ENCODE results near the gene PRF1. TPM values are rescaled to one million over a fixed set of nuclear protein-coding genes. Genes with fewer than 3 reads are reported as not detected.

PRF1 gene
- polyA plus RNA-seq, 1 donor (not counting 4 experiments of a cell fraction or from before 2014, with no cell fraction given) = not detected

DNA sequence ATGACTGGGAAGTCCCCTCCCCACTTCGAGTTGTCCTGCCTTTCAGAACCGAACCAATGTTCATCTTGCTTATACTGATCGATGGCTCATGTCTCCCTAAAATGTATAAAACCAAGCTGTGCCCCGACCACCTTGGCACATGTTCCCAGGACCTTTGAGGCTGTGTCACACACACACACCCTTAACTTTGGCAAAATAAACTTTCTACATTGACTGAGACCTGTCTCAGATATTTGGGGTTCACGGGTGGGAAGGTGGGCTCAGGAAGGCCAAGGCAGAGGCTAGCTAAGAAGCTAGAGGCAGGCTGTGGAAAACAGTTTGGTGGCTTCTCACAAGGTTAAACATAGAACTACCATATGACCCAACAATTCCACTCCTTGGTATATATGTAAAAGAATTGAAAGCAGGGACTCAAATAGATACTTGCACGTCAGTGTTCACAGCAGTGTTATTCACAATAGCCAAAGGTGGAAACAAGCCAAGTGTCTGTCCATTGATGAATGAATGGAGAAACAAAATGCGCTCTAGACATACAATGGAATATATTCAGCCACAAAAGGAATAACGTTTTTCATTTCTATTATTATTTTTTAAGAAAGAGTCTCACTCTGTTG, 15.4 kb downstream of the PRF1 start:
- no peaks in the 10 kb centered on the region for H3K9me1 ChIP-seq (ENCODE audit: control insufficient read depth, extremely low read depth, insufficient read depth, low read length)
- no peak for FAIRE-seq

DNA sequence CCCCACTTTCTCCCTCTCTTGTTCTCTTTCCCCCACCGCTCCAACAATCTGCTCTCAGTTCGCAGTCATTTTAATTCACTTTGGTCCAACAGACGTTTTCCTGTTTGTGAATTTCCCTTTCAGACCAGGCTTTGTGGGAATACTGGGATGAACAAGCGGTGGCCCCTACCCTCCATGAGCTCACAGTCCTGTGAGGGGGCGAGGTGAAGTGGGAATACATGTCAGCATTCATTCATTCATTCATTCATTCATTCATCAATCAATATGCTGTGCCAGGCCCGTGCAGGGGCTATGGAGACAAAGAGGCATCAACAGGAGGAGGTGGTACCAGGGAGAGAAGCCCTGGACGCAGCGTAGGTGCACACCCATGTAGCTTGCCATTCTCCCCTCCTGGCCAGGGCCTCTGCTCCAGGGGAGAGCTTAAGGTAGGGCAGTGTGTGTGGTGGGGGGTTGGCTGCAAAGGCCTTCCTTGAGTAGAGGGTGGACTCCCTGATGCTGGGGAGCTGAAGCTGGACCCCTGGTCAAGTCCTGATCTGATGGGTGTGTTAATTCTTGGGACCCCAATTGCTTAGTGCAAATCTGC, 16.1 kb downstream of the PRF1 start:
- Histone ChIP-seq H3K4me1 (ENCODE audit: control insufficient read depth, extremely low read depth, insufficient read depth, low read length) (no peaks in the 10 kb centered on the region), H3K4me2 (ENCODE audit: control insufficient read depth, extremely low read depth, insufficient read depth, low read depth, low read length) (no peak overlapping the region), H3K27ac (ENCODE audit: control insufficient read depth, insufficient read depth, low read length) (no peak overlapping the region), H2AFZ (ENCODE audit: control insufficient read depth, low read length) (no peak overlapping the region), H3K9ac (ENCODE audit: control insufficient read depth, extremely low read depth, insufficient read depth, low read length) (no peak overlapping the region), H3K27me3 (ENCODE audit: control insufficient read depth, extremely low read depth, insufficient read depth, low read length) (peaks cover 54% of the 10 kb centered on the region), H4K20me1 (ENCODE audit: control insufficient read depth, extremely low read depth, insufficient read depth, low read length) (no peaks in the 10 kb centered on the region), H3K9me3 (ENCODE audit: control insufficient read depth, low read depth, low read length) (no peaks in the 10 kb centered on the region), H3K4me3 (ENCODE audit: control insufficient read depth in 2 of 3, extremely low read depth in 1 of 3, insufficient read depth in 2 of 3, low read depth in 1 of 3, low read length in 3 of 3) (no peak overlapping the region), H3K9me1 (ENCODE audit: control insufficient read depth, extremely low read depth, insufficient read depth, low read length) (no peaks in the 10 kb centered on the region), H3K36me3 (ENCODE audit: control insufficient read depth in 2 of 2, extremely low read depth in 1 of 2, insufficient read depth in 2 of 2, low read length in 2 of 2) (no peaks in the 10 kb centered on the region), H3K79me2 (ENCODE audit: control insufficient read depth, insufficient read depth, low read length) (no peaks in the 10 kb centered on the region)
- no peak for DNase-seq (ENCODE audit: low read depth, low spot score)
- dilution Hi-C loops (cut with MboI; ENCODE audit: extremely low pct_ligation_motif_present, low sequenced_read_pairs) = no loop called here
- TF ChIP-seq, protein P1, sequence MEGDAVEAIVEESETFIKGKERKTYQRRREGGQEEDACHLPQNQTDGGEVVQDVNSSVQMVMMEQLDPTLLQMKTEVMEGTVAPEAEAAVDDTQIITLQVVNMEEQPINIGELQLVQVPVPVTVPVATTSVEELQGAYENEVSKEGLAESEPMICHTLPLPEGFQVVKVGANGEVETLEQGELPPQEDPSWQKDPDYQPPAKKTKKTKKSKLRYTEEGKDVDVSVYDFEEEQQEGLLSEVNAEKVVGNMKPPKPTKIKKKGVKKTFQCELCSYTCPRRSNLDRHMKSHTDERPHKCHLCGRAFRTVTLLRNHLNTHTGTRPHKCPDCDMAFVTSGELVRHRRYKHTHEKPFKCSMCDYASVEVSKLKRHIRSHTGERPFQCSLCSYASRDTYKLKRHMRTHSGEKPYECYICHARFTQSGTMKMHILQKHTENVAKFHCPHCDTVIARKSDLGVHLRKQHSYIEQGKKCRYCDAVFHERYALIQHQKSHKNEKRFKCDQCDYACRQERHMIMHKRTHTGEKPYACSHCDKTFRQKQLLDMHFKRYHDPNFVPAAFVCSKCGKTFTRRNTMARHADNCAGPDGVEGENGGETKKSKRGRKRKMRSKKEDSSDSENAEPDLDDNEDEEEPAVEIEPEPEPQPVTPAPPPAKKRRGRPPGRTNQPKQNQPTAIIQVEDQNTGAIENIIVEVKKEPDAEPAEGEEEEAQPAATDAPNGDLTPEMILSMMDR (optimal IDR thresholded peaks at IDR 0.05 in 1 of 3, IDR thresholded peaks at IDR 0.05 in 1 of 3, conservative IDR thresholded peaks at IDR 0.05 in 1 of 3; ENCODE audit: extremely low read depth in 1 of 3, insufficient read depth in 2 of 3, low read length in 3 of 3) = no peak
- no peak for TF ChIP-seq EZH2 (IDR thresholded peaks at IDR 0.05; ENCODE audit: low read length)
- no peak for FAIRE-seq

More for the DNA sequence above, 15.4 kb downstream of the PRF1 start:
- dilution Hi-C loops (cut with MboI; ENCODE audit: extremely low pct_ligation_motif_present, low sequenced_read_pairs) = no loop called here
- Histone ChIP-seq H3K4me2 (ENCODE audit: control insufficient read depth, extremely low read depth, insufficient read depth, low read depth, low read length) (no peak overlapping the region), H3K36me3 (ENCODE audit: control insufficient read depth in 2 of 2, extremely low read depth in 1 of 2, insufficient read depth in 2 of 2, low read length in 2 of 2) (no peaks in the 10 kb centered on the region), H3K4me3 (ENCODE audit: control insufficient read depth in 2 of 3, extremely low read depth in 1 of 3, insufficient read depth in 2 of 3, low read depth in 1 of 3, low read length in 3 of 3) (no peak overlapping the region), H3K9ac (ENCODE audit: control insufficient read depth, extremely low read depth, insufficient read depth, low read length) (no peak overlapping the region), H2AFZ (ENCODE audit: control insufficient read depth, low read length) (no peak overlapping the region), H4K20me1 (ENCODE audit: control insufficient read depth, extremely low read depth, insufficient read depth, low read length) (no peaks in the 10 kb centered on the region), H3K4me1 (ENCODE audit: control insufficient read depth, extremely low read depth, insufficient read depth, low read length) (no peaks in the 10 kb centered on the region), H3K79me2 (ENCODE audit: control insufficient read depth, insufficient read depth, low read length) (no peaks in the 10 kb centered on the region), H3K27ac (ENCODE audit: control insufficient read depth, insufficient read depth, low read length) (no peak overlapping the region), H3K27me3 (ENCODE audit: control insufficient read depth, extremely low read depth, insufficient read depth, low read length) (peaks cover 55% of the 10 kb centered on the region), H3K9me3 (ENCODE audit: control insufficient read depth, low read depth, low read length) (no peaks in the 10 kb centered on the region)
- TF ChIP-seq EZH2 (IDR thresholded peaks at IDR 0.05; ENCODE audit: low read length) = no peak
- TF ChIP-seq, protein P1 (optimal IDR thresholded peaks at IDR 0.05 in 1 of 3, IDR thresholded peaks at IDR 0.05 in 1 of 3, conservative IDR thresholded peaks at IDR 0.05 in 1 of 3; ENCODE audit: extremely low read depth in 1 of 3, insufficient read depth in 2 of 3, low read length in 3 of 3) = no peak
- DNase-seq (ENCODE audit: low read depth, low spot score) = no peak

Measured in keratinocyte (primary cell).